Measurements from ENCODE around the gene SVIL.

DNA sequence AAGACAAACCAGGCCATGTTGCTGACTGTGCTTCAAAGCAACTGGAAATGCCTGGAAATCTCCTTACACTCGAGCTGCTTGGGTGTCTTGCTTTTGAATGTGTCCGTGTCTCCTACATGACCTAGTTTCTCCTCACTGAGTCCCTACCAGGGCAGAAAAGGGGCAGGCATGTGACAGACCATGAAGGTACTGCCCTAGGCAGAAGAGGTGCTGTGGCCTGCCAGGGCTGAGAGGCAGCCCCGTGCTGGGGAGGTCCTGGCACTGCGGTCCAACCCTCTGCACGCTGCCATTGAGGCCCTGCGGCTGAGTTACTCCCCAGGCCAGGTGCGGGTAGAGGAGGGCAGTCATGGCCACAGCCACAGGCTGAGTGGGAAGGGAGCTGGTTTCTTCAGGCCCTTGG lies 186.6 kb downstream of the SVIL start:
- TF ChIP-seq, protein P1, sequence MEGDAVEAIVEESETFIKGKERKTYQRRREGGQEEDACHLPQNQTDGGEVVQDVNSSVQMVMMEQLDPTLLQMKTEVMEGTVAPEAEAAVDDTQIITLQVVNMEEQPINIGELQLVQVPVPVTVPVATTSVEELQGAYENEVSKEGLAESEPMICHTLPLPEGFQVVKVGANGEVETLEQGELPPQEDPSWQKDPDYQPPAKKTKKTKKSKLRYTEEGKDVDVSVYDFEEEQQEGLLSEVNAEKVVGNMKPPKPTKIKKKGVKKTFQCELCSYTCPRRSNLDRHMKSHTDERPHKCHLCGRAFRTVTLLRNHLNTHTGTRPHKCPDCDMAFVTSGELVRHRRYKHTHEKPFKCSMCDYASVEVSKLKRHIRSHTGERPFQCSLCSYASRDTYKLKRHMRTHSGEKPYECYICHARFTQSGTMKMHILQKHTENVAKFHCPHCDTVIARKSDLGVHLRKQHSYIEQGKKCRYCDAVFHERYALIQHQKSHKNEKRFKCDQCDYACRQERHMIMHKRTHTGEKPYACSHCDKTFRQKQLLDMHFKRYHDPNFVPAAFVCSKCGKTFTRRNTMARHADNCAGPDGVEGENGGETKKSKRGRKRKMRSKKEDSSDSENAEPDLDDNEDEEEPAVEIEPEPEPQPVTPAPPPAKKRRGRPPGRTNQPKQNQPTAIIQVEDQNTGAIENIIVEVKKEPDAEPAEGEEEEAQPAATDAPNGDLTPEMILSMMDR (IDR thresholded peaks at IDR 0.05): no peak
- TF ChIP-seq POLR2A (IDR thresholded peaks at IDR 0.05): no peak
- TF ChIP-seq POLR2AphosphoS5 (IDR thresholded peaks at IDR 0.05): no peak
